GM18520 (cell line): ENCODE results near the gene MAGI2.

ENCODE experiments used
- ATAC-seq: cut with Tn5 transposase; IDR thresholded peaks from one replicate; pipeline ENCODE4 v1.9.1; 2021; ENCODE audit not compliant: unreplicated experiment

The MAGI2 gene

GRCh38 chr7:79272938-79273337 is 180.5 kb downstream of the MAGI2 start:
- ATAC-seq = no peak

- ATAC-seq = no peak
Observed at GRCh38 chr7:79272066-79272669, 181.3 kb downstream of the MAGI2 start.

GRCh38 chr7:79268730-79269129 is 184.7 kb downstream of the MAGI2 start:
- ATAC-seq = no peak

GRCh38 chr7:79258826-79259225 is 194.6 kb downstream of the MAGI2 start:
- ATAC-seq = no peak

- ATAC-seq = no peak
Observed at GRCh38 chr7:79257959-79258358, 195.5 kb downstream of the MAGI2 start.

GRCh38 chr7:79245623-79246249 is 207.7 kb downstream of the MAGI2 start:
- ATAC-seq = no peak

- ATAC-seq = no peak
Observed at GRCh38 chr7:79244482-79244881, 209.0 kb downstream of the MAGI2 start.

GRCh38 chr7:79241288-79242060 is 212.0 kb downstream of the MAGI2 start:
- no peak for ATAC-seq

GRCh38 chr7:79240413-79240812 is 213.1 kb downstream of the MAGI2 start:
- ATAC-seq = no peak

- no peak for ATAC-seq
Observed at GRCh38 chr7:79236352-79237028, 217.0 kb downstream of the MAGI2 start.

GRCh38 chr7:79227044-79227443 is 226.4 kb downstream of the MAGI2 start:
- no peak for ATAC-seq

GRCh38 chr7:79221211-79221610 is 232.3 kb downstream of the MAGI2 start:
- ATAC-seq = no peak

GRCh38 chr7:79217976-79218626 is 235.4 kb downstream of the MAGI2 start:
- no peak for ATAC-seq

- ATAC-seq = no peak
Observed at GRCh38 chr7:79217468-79217867, 236.0 kb downstream of the MAGI2 start.

- ATAC-seq = no peak
Observed at GRCh38 chr7:79216236-79216635, 237.2 kb downstream of the MAGI2 start.

GRCh38 chr7:79212334-79212733 is 241.1 kb downstream of the MAGI2 start:
- no peak for ATAC-seq

GRCh38 chr7:79211724-79212123 is 241.7 kb downstream of the MAGI2 start:
- ATAC-seq = no peak

GRCh38 chr7:79199961-79200360 is 253.5 kb downstream of the MAGI2 start:
- ATAC-seq = no peak

- ATAC-seq = no peak
Observed at GRCh38 chr7:79199266-79199665, 254.2 kb downstream of the MAGI2 start.

GRCh38 chr7:79185605-79186004 is 267.9 kb downstream of the MAGI2 start:
- ATAC-seq = no peak

GRCh38 chr7:79182283-79182682 is 271.2 kb downstream of the MAGI2 start:
- no peak for ATAC-seq
